GM12874 (cell line): Measurements from ENCODE around the gene NBDY.

Experiments
- CTCF ChIP-seq: IDR thresholded peaks from 2 replicates; pipeline ENCODE4 v1.5.1; 2011; ENCODE audit warnings: low read depth, mild to moderate bottlenecking, control low read depth, low read length, moderate library complexity; ENCODE audit not compliant: insufficient read depth

NBDY gene

DNA sequence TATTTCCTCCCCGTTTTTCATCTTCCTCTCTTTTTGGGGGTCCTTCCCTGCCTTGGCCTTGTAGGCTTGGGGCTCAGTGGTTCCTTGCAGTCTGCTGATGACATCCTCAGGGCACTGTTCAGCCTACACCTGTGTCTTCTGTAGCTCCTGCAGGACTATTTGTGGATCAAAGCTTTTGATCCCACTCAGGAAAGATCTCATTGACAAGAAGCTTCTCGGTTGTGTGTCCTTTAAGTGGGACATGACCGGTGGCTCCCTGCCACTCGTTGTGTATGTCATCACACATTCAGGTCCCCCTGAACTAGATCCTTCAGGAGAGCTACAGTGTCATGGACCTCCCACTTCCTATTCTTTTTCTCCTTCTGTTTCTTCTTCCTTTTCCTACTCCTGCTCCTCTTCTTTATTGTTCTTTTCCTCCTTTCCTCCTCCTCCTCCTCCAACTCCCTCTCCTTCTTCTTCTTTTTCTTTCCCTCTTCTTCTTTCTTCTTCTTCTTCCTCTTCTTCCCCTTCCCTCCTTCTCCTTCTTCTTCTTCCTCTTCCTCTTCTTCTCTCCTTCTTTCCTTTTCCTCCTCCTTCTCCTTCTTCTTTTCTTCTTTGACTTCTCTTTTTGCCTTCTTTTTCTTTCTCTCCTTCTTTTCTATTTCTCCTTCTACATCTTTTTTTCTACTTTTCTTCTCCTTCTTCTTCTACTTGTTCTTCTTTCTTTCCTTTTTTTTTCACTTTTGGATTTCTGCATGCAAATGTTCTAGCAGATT, 67.8 kb downstream of the NBDY start:
- TF ChIP-seq CTCF: no peak

DNA sequence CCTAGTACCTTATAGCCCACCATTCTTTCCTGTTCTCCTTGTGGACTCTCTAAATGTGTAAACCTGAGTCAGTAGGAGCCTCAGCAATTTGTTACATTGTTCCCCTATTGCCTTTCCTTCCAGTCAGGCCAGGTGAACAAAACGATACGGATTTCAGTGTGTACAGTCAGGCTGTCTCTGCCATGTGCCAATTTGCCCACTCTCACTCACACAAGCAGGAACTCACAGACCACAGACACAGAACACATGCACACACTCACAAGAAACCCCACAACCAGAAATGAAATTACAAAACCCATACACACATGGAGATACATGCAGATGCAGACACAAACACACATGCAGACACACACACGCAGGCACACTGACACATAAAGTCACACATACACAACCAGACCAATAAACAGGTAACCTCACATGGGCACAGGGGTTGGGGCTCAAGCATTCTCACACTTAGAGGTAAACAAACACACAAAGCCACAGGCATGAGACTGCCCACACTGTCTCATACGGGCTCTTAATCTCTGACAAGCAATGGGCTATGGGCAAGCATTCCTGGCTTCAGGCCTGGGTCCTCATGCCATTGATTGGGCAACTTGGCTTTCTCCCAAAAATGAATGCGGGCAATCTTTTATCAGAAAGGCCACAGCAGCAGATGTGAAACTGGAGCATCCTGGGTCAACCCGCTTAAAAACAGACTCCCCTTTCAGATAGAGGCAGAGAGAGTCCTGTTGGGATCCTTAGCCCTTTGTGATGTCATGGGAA, 68.7 kb downstream of the NBDY start:
- TF ChIP-seq CTCF: no peak

DNA sequence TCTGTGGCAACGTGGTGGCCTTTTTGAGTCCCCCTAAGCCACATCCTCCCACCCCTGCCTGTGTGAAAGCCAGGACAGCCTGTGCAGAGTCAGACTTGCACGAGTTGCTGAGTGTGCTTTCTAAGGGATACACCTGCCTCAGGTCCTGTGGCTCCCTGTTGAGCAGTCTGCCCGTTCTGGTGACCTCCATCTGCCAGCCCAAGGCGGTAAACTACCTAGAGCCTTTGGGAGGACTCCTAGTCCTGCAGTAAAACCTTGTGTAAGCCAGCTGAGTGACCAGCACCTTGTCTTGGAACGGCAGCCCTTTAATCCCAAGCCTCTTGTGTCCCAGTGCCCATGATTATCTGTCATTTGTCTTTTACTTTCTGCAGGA, 69.3 kb downstream of the NBDY start:
- TF ChIP-seq CTCF: no peak

DNA sequence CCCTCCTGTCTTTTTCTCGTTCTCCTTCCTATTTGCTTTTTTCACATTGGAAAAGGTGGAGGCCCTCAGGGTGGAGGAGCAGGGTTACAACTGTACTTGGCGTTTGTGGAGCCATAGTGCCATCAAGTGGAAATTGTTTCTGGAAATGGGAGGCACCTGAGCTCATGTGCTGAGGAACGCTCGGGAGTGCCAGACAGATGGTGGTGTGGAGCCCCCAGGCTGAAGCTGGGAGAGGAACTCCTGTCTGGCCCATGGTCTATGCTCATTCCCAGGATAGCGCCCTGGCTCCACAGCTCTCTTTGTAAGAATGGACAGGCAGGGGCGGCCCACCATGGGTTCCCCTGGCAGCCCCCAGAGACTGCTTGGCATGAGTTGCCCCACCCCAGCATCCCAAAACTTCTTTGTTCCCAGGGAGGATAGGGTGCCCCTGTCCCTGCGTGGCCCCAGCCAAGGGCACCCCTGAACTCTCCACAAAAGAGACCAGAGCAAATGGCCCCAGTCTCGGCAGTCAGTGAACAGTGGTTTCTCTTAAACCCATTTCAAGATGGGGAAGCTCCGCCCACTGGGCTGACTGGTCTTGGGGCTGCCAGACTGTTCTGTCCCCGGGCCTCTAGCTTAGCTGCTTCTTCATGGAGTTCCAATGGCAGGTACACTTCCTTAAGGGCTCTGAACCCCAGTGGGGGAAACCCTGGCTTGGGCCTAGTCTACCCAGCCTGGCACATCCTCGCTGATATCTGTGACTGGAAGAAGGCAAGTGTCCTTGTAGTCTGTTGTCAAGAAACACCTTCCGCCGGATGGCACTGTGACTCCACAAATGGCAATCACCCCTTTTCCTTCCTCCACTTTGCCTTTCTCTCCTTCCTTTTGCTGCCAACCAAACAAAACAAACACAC, 70.1 kb downstream of the NBDY start:
- TF ChIP-seq CTCF: no peak

DNA sequence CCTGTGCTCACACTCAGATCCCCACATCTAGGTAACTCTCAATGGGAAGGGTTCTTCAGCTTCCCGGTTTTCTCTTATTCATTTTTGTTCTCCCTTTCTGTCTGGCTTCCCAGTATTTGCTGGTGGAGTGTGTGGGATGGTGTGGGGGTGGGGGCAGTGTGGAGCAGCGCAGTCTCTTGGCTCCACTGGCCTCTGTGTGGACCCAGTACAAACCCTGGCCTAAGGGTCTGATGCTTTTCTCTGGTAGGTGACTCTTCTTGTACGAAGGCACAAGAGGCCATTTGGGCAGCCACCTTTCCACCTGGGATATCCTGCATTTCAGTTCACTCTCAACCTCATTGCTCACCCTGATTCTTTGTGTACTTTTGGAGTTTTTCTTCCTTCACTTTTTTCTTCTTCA, 71.3 kb downstream of the NBDY start:
- TF ChIP-seq CTCF: no peak

DNA sequence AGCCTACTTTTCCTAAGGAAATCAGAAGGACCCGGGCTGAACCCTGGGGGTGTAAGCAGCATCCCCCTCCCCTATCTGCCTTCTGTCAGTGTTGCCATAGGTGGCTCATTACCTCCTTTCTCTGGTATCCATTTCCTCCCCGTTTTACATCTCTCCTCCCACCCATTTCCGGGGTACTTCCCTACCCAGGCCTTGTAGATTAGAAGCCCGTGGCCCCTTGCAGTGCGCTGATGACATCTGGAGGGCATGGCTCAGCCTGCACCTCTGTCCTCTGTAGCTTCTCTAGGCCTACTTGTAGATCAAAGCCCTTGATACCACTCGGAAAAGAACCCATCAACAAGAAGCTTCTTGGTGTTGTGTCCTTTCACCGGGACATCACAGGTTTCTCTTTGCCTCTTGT, 71.8 kb downstream of the NBDY start:
- TF ChIP-seq CTCF: no peak

- TF ChIP-seq CTCF: no peak
Measured at GRCh38 chrX:56802428-56802827, 73.4 kb downstream of the NBDY start.
